DMS53 treated with DMSO at 0.1 percent for 48 hours (cell line): ENCODE measurements around the gene AGPAT3.

Source experiments
- DNase-seq: peaks from one replicate; lab custom pipeline; 2025; ENCODE audit not compliant: unreplicated experiment; lab: John Stamatoyannopoulos, UW

The AGPAT3 gene

DNA sequence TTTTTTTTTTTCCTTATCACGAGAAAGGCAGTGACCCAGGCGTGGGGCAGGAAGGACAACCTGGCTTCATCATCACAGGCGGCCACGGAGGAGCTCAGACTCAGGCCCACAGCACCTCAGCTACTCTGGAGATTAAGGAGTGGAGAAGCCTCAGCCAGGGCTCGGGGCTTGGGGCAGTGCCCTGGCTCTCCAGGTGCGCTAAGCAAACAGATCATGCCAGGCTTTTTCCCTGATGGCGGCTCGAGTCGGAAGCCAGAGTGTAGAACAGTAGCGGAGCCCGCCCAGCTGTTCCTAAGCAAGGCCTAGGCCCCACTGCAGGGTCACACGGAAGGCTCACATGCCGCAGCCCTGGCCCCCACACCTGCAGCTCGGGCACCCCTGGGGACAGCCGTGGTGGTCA is 70.7 kb downstream of the AGPAT3 start:
- no peak for DNase-seq

DNA sequence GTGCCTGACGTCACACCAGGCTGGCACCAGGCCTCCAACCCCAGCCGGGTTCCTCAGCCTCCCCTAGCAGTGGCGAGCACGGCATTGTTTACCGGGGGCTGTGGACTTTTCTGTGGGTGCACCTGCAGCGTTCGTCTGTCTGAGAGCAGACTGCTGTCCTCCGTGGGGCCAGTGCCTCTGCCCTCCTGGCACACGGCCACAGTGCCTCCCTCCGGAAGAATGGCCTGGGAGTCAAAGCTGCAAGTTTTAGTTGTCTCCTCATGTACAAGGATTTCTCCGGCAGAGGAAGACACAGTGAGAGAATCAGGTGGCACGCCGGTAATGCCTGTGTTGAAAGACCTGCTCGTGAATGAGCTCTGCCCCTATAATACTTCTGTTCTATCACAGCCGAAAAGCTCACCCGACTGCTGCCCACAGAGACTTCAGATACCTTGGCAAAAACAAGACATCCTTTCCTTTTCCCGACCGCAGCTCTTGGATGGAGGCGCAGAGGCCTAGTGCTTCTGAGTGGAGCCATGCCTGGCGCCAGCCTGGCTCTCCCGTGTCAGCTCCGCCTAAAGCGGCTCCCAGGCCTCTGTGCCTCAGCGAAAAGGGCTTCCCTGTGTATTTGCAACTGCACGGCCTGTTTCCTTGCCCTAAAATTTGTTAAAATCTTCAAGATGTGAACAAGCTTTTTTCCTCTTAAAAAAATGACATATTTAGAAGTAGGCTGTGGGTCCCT is 71.4 kb downstream of the AGPAT3 start:
- no peak for DNase-seq

- no peak for DNase-seq
Measured at GRCh38 chr21:43937051-43937832, 72.2 kb downstream of the AGPAT3 start.

GRCh38 chr21:43937891-43938309 is 72.9 kb downstream of the AGPAT3 start:
- no peak for DNase-seq

DNA sequence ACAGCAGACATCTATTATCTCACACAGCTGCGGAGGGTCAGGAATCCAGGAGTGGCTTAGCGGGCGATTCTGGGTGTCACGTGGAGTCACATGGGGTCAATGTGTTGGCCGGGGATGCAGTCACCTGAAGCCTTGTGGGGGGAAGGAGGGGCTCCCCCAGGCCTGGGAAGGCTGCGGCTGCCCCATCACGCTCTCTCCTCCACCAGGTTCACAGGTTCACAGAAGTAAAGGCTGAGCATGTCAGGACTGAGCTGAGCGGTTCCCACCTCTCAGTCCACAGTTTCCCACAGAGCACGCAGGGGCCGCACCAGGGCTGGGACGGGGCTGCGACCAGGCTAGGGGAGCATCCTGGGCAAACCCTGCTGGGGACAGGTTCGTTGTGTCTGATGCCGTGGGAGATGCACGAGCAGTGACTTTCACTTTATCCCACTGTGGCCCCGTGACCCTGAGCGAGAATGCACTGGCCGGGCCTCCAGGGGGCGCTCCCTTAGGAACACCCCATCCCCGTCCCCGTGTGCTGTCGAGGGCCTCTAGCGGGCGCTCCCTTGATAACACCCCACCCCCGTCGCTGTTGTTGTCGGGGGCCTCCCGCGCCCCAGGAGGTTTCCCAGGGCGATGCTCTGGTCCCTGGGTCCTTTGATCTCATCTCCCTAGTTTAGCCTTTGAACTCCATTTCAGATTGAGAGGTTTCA is 73.9 kb downstream of the AGPAT3 start:
- DNase-seq, result peak; percentile 66

DNA sequence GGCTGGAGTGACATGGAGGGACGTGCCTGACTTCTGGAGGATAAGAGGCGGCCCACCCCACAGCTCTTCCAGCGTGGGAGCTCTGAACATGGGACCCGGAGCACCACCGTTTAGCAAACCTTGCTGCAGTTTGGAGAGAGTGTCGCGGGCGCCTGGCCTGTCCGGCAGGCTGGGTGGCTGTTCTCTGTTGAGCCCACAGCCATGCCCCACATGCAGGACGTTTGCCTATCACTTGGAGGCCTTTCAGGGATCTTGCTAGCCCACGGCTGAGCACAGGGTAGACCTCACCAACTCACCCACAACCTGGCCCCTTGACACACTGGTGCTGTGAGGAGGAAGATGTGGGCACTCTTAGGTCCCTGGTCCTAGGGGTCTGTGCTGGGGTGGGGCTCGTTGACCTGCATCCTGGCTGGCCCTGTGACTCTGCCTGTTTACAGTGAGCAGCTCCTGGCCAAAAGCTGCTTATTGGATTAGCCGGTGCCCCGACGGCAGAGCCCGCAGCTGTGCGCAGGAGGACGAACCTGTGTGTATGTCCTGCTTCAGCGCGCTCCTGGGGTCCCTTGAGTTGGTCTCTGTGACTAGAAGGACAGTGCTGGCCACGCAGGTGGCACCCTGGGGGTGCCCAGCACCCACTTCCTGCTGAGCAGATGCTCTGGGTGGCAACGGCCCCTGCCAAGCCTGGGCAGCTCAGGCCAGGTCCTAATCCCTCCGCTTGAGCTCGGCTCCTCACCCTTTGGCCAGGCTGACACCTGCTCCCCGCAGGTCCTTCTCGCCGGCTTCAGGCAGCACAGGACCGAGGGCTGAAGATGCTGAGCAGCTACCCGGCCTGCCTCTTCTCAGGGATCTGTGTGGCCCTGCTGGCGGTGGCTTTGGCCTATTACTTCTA is 74.7 kb downstream of the AGPAT3 start:
- no peak for DNase-seq

DNA sequence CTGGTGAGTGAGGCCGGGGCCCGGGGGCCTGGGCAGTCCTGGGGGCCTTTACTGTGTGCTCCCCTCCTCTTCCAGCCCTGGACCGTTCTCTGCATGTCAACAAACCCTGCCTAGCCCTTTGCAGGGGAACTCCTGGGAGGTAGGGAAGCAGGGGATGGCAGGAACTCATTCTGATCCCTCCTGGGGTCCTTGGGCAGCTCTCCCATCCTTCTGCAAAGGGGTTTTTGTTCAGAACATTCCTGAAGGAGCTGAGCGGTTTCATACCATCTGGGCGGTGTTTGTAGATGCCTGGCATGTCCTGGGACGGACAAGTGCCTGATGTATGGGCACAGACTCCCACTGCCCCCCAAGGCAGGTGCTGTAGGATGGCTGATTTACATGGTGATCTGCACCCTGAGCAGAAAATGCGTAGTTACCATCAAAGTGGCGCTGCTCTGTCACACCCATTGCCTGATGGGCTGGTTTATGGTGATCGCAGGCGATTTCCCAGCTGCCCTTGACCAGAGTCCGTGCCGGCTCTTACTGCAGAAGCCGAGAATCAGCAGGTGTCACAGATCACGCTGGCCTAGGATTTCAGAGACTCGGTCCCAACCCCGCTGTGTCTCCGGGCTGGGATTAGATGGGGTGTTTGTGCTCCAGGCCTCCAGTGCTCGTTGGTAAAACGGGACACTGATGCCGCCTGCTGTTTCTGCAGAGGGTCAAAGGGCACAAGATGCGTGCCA is 75.5 kb downstream of the AGPAT3 start:
- no peak for DNase-seq

- no peak for DNase-seq
Measured at GRCh38 chr21:43942201-43942600, 77.2 kb downstream of the AGPAT3 start.

DNA sequence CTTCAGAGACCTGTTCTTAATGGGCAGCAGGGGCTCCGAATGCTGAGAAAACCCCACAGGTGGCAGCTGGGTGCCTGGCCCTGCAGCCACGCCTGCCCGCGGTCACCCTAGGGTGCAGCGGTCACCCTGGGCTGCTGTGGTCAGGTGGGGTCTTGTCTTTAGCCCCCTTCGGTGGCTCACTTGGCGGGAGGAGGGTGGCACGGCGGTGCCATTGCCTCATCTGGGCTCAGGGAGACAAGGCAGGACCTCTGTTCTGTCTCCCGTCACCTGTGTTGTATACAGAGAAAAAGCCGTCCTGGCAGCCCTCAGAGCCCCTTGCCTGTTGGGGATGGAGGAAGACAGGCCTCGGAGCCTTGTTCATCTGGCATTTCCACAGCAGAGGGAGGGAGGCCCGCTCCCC is 77.6 kb downstream of the AGPAT3 start:
- DNase-seq, result no peak

- no peak for DNase-seq
Measured at GRCh38 chr21:43943512-43944077, 78.6 kb downstream of the AGPAT3 start.

DNA sequence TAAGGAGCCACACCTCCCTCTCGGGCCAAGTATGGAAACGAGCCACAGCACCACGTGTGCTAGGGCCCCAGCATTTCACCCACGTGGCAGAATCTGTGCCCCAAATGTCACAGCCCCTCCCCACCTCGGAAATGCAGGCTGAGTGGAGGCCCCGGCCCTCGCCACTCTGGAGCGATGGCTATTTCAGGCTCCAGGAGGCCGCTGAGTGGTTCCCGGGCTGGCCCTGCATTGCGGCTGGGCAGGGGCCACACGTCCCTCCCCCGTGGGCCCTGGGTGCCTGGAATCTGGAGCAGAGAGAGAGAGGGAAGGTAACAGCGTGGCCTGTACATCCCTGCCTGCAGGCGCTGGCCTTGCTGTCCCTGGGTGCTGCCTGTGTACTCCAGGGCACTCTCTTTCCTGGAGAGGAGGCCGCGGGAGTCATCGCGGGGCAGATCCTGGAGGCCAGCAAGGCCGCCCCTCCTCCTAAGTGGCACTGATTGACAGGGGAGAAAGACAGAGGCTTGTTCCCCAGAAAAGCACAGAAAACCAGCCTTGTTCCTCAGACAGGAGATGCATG is 79.1 kb downstream of the AGPAT3 start:
- no peak for DNase-seq

GRCh38 chr21:43944757-43945156 is 79.7 kb downstream of the AGPAT3 start:
- DNase-seq, result no peak

- no peak for DNase-seq
Measured at GRCh38 chr21:43948740-43949498, 83.9 kb downstream of the AGPAT3 start.

DNA sequence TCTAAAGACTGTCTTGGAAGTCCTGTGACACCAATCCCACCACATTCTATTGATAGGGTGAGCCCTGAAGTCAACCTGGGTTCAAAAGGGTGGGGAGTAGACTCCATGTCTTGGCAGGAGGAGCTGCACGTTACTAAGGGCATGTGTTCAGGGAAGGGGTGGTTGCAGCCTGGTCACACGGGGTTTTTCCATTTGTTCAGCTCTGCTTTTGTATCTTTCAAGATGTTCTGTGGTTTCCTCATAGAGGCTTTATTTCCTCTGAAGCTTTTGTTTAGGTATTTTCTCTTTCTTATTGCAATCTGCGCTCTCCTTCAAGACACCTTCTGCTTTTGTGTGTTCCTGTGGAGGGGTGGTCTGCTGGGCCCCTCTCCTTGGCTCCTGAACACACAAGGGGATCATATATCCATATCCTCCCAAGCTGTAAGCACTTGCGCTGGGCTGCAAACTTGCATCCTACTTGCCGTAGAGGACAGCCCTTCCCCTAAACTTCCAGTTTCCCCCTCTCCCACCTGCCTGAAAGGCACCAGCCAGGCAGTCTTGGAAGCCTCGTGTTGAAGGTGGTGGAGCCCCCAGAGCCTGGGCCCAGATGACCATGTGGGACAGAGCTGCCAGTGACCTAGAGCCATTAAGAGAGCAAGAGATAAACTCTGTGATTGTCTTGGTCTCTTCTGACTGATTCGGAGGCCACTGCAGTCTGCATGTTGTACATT is 84.6 kb downstream of the AGPAT3 start:
- DNase-seq, result no peak

DNA sequence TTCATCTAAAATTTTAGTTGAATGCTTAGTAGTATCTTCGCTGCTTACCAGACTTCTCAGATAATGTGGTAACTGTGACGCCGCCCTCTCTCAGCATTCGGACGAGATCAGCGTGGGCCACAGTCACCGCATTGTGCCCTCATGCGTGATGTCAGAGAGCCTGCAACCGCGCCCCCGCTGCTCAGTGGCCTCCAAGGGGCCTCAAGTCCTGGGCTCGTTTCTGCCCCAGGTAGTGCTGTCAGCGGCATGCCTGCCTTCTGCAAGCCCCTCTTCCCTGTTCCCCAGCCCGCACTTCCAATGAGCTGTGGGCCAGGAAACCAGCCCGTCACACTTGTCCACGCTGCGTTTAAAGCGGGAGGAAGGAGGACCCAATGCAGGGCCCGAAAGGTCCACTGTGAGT is 85.5 kb downstream of the AGPAT3 start:
- DNase-seq, result no peak

- no peak for DNase-seq
Measured at GRCh38 chr21:43950936-43951335, 85.9 kb downstream of the AGPAT3 start.

DNA sequence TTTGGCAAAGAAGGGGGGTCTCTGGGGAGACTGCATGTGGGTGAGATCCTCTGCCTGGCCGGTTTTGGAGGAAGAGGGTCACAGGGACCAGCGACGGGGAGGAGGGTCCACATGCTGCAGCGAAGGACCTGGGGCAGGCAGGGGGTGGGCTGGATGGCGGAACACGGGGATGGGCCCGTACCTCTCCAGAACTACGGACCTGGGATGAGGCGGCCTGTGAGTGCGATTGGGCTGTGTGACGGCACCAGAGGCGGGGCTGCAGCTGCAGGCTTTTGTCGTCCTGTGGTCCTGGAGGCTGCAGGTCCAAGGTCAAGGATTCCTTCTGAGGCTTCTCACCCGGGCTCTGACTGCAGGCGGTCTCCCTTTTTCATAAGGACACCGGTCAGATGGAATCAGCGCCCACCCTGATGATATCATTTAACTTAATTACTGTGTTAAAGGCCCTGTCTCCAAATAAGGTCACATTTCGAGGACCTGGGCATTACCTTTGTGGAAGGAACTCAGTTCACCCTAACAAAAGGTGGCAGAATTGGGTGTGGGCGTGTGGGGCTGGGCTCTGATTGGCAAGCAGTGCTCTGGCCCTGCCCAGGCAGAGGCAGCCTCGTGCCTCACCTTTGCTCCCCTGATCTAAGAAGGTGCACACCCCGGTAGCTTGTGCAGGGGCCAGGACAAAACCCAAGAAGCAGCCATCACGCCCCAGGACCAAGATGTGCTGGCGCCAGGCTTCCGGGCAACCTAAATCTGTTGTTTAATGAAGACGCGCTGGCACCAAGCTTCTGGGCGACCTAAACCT is 87.1 kb downstream of the AGPAT3 start:
- no peak for DNase-seq

DNA sequence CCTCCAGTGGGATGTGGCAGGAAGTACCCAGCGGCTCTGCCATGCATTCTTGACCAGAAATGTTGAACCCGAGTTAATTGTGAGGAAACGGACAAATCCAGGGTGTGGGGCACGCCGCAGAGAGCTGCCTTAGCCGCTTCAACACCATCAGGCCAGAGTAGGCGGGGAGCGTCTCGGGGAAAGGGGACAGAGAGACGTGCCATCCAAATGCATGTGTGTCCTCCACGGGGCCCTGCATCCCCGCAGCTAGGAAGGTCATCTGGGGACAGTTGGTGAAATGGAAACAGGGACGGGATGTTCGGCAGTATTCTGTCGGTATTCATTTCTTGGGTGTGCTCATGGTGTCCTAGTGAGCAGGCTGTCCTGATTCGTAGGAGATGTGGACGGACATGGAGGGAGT is 88.0 kb downstream of the AGPAT3 start:
- no peak for DNase-seq
